HG02571 (cell line): Measurements from ENCODE around the gene PLAC1.

Experiments used
- ATAC-seq: cut with Tn5 transposase; IDR thresholded peaks from one replicate; pipeline ENCODE4 v1.9.1; 2021; ENCODE audit warnings: mild to moderate bottlenecking, moderate library complexity; ENCODE audit not compliant: unreplicated experiment

The PLAC1 gene

DNA sequence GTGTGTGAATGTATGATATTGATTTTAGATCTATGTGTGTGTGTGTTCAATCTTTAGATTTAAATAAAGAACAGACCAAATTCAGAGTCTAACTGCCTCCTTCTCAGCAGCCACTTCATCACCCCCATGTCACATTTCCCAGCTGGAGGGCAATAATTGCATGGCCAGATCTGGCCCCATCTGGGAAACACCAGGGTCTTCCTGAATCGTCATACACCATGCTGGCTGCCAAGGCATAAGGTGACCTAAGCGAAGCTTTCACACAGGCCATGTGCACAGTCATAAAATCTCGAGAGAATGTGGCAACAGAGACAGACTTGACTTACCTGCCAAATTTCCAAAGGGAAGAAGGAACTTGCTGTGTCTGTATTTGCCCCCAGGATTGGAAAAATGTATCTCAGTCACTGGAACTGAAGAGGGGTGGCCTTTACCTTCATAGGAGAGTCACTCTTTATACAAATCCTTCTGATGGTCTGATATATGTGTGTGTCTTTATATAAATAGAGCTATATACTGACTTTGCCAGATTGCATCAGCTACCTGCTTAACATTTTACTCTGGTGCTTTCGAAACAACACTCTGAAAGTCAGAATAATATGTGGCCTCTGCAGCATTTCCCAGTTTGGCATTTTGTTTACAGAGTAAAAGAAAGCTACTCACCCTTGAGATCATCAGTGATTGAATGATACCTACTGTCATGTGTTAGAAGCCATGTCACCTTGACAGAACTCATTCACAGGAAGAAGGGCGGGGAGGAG is at the start of gene PLAC1:
Gene PLAC1, minus strand, starts transcription at position 470 of the 758 bp plus-strand sequence. CDS start 91,789 bp downstream, outside the sequence.
- no peak for ATAC-seq

- ATAC-seq: no peak
Measured at GRCh38 chrX:134706138-134706537, 47.9 kb upstream of the PLAC1 start.

GRCh38 chrX:134695999-134696398 is 37.7 kb upstream of the PLAC1 start:
- ATAC-seq: no peak

DNA sequence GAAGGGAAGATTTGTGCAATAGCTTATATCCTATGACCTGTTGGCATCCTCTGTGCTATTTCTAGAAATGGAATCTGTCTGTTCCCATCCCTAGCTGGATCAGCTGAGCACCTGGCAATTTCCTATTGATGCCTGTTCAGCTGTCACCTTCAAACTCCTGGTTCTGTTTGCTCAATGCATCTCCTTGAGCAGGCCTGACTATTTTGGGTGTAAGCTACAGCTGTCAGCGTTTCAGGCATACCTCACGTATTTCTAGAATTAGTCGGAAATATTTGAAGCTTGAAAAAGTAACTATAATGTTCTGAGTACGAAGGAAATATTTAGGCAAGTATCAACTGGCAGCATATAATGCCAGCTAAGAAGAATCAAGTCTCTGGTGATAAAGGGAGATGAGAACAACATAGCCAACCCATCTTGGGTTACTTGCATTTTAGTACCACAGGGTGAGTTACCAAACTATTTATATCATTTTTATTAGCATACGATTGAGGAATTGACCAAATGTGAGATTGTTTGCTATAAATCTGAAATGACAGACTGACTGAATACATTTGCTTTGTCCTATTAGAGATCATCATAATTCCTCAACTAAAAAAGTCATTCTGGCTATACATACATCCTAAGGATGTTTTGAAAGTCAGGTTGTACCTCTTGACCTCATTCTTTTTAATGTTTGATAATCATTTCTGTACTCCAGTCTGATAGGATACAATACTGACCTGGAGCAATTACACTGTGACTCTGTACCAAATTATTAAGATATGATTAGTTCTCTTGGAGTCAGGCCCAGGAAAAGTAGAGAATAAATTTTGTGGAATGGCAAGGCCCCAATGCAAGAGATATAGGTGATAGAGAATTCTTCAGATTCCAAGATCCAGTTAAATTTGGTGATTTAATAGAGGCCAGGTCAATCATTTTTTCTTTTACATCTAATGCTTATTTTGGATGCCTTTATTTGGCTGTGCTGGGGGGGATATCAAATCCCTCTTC is 36.4 kb upstream of the PLAC1 start:
- no peak for ATAC-seq

DNA sequence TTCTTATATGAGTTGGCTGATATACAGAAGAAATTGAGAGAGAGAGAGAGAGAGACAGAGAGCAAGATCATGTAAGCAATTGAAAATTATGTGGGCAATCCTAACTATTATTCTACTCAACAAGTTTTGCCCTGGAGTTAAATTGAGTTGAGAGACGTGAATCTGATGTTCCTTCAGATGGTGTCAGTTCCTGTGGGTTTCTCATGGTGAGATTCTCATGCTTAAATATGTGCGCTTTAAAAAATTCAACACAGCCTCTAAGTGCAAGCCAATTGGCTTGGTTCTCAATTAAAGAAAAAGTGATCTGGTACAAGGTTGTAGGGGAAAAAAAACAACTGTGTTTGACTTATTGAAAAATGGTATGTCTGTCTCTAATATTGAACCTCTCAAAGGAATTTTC is 35.4 kb upstream of the PLAC1 start:
- ATAC-seq: no peak

GRCh38 chrX:134692990-134693389 is 34.7 kb upstream of the PLAC1 start:
- ATAC-seq: no peak

- ATAC-seq: no peak
Measured at GRCh38 chrX:134692233-134692632, 34.0 kb upstream of the PLAC1 start.

GRCh38 chrX:134691453-134691852 is 33.2 kb upstream of the PLAC1 start:
- ATAC-seq: no peak

- ATAC-seq: no peak
Measured at GRCh38 chrX:134688839-134689238, 30.6 kb upstream of the PLAC1 start.

GRCh38 chrX:134688031-134688823 is 30.0 kb upstream of the PLAC1 start:
- no peak for ATAC-seq

GRCh38 chrX:134685668-134686067 is 27.4 kb upstream of the PLAC1 start:
- ATAC-seq: no peak

DNA sequence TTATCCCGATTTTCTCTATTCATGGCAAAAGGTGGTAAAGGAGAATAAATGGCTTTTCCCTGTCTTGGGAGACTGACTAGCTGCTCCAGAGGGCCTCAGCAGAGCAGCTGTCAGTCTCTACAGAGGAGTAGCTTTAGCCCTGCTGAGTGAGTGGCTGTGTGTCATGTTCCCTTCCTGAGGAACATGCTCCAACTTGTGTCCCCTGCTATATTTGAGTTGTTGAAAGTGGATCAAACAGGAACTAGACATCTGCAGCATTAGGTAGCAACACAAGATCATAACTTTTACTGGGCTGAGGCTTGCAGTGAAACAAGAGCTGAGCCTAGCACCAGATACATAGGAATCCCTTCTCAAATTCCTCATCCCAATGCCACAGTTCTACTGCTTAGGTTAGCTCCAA is 26.7 kb upstream of the PLAC1 start:
- no peak for ATAC-seq

DNA sequence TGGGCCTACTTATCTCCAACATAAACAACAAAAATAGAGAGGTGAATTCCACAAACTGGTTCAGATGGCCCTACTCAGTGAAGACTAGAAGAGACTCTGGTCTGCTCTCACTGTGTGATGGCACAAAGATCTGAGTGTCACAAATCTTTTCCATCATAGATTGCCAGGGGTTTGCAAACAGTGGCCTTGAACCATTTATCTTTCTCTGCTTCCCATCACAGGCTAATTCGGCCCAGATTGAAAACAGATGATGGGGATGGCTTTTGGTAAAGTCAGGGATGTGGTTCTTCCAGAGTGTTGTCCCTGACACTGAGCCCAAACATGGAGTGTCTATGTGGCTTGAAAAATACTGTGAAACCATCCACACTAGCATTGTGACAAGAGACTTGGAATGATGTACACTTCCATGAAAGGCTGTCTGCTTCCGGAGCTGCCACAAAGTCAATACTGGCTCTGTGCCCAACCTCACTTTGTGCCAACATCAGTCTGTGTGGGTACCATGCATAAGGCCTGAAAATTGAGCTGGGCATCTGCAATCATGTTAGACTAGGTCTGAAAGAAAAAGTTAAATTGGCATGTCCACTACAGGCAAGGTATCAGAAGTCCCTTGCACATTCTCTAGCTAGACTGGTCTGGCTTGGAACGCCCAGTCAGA is 25.2 kb upstream of the PLAC1 start:
- no peak for ATAC-seq

DNA sequence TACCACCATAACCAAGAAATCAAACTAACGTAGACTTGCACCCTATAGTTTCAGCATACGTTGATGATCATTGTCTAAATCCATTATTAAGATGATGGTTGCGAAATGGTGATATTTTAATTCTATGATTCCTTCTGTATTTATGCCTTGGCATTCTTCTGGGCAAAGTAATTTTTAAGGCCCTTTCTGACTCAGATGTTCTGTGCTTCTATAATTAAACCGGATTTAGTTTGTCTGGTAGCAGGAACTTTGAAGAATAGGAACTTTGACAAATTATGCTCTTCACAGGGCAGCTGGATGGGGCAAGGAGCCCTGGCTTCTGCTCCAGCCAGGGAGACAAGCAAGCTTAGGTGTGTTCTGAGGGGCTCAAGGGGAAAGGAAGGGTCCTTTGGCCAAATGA is 23.8 kb upstream of the PLAC1 start:
- no peak for ATAC-seq

DNA sequence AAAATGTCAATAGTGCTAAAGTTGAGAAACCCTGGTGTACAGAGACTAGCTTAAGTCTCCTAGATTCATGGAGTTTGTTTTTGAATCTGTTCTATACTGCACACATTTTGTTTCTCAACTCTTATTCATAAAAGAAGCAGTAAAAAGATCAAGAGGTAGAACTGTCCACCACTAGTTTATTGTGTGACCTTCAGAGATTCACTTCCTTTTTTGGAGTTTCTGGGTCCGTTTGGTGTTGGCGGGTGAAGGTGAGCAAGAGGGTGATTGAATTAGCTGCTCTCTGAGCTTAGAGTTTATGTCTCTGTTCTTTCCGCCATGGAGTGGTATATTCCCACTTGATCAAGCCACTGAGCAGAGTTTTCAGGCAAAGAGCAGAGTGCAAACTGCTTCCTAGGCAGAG is 21.4 kb upstream of the PLAC1 start:
- no peak for ATAC-seq

DNA sequence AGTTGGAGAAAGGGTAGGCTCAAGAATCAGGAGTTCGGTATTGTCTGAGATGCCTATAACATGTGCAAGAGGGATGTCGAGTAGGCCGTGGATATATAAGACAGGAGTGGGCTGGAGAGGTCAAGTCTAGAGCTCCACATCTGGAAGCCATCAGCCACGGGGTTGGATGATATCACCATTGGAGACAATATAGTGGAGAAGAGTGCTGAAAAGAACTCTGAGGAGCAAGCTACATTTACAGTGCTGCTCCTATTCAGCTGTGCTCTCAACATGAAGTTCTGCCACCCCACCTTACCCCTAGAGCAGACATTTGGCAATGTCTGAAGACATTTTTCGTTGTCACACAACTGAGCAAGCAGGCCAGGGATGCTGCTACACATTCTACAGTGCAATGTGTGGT is 20.9 kb upstream of the PLAC1 start:
- no peak for ATAC-seq

DNA sequence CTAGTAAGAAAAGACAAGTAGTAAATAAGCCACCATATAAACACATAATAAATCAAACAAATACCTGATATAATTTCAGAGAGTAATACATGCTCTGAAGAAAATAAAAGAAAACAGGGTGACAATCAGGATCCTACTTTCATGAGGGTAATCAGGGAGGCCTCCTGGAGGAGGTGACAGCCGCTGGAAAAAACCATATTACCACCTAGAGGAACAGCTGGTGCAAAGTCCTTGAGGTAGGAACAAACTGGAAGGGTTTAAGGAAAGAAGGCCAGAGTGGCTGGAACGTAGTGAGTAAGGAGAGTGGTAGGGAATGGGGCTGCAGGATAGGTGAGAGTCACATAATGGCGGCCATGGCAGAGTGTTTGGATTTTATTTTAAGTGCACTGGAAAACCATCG is 19.1 kb upstream of the PLAC1 start:
- ATAC-seq: no peak

- ATAC-seq: no peak
Measured at GRCh38 chrX:134676436-134676835, 18.2 kb upstream of the PLAC1 start.

DNA sequence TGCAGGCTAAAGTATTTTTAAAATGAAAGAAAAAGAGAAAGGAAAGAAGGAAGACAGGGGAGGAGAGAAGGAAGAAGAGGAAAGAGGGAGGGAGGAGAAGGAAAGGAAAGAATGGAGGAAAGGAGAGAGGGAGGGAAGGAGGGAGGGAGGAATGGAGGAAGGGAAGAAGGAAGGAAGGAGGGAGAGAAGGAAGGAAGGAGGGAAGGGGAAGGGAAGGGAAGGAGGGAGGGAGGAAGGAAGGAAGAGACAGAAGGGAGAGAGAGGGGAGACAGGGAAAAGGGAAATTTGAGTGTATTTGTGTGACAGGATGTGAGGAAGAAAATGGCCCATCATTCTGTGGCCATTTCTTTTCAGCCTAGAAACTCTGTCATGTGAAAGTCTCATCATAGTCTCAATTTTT is 14.9 kb upstream of the PLAC1 start:
- no peak for ATAC-seq

GRCh38 chrX:134672101-134672500 is 13.8 kb upstream of the PLAC1 start:
- no peak for ATAC-seq

GRCh38 chrX:134671294-134671693 is 13.0 kb upstream of the PLAC1 start:
- ATAC-seq: no peak
